Measurements from ENCODE around the gene GTF2F1. TPM values are rescaled to one million over a fixed set of nuclear protein-coding genes. Genes with fewer than 3 reads are reported as not detected.

GTF2F1 gene
- total and polyA plus RNA-seq, 9 of the 15 experiments (the other 6 are each of a cell fraction or from before 2014, with no cell fraction given): 4.7 to 75.4 (median 68.4) TPM

DNA sequence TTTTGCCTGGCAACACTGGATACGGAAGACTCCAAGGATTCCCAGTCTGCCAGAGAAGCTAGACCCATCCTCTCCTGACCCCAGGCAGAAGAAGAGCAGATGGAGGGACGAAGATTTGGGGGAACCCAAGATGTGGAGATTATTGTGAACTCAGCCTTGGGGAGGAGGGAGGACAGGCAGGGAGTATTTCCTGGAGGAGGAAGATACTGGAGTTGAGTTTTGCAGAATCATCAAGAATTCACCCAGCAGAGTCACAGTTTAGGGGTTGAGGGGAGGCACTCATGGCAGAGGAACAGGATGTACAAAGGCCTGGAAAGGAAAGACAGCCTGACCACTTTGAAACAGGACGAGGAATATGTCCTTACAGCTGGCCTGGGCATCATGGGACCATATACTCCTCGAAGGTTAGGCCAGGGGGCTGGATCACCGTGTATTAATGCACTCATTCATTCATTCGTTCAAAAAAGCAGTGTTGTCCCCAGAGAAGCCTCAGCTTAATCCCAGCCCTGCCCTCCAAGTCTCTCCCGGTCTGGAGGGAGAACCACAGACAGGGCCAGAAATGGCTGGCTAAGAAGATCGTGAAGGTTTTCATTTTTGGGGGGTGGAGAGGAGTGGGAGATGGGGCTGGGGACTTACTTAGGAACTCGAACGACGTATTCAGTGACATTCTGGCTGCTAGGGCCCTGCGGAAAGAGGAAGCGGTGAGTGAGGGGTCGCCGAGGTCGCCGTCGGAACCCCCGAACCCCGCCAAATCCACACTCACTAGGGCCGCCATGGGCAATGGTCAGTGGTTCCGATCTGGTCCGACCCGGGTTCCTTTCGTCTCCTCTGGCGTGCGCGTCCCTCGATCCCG lies 517 bp downstream of the GTF2F1 start (continued):
- TF ChIP-seq IFI16 (CRISPR knock-in tag; IDR thresholded peaks at IDR 0.05) (no peak), NUFIP1 (IDR thresholded peaks at IDR 0.05; ENCODE audit: partially characterized antibody) (no peak), ZNF24 (IDR thresholded peaks at IDR 0.05) (peak; percentile 81), ZFPM2 (CRISPR knock-in tag; IDR thresholded peaks at IDR 0.05) (no peak), POLR2B (IDR thresholded peaks at IDR 0.05; ENCODE audit: low read depth, partially characterized antibody) (no peak), NFATC3 (IDR thresholded peaks at IDR 0.05) (no peak), ARID2 (IDR thresholded peaks at IDR 0.05) (no peak), PHB (CRISPR knock-in tag; IDR thresholded peaks at IDR 0.05) (no peak), EP400 (IDR thresholded peaks at IDR 0.05) (no peak), HNRNPL (IDR thresholded peaks at IDR 0.05; ENCODE audit: low read depth, low read length) (no peak), CBFA2T2 (conservative IDR thresholded peaks at IDR 0.05) (no peak), NFE2 (IDR thresholded peaks at IDR 0.05; ENCODE audit: low read depth) (peak; percentile 12; the same call in 1 of the 2 replicates), MIER1 (IDR thresholded peaks at IDR 0.05; ENCODE audit: low read depth) (no peak), BMI1 (IDR thresholded peaks at IDR 0.05; ENCODE audit: low read length) (no peak), CCAR2 (IDR thresholded peaks at IDR 0.05; ENCODE audit: low read depth, low read length) (no peak)
- TF ChIP-seq, protein P1, sequence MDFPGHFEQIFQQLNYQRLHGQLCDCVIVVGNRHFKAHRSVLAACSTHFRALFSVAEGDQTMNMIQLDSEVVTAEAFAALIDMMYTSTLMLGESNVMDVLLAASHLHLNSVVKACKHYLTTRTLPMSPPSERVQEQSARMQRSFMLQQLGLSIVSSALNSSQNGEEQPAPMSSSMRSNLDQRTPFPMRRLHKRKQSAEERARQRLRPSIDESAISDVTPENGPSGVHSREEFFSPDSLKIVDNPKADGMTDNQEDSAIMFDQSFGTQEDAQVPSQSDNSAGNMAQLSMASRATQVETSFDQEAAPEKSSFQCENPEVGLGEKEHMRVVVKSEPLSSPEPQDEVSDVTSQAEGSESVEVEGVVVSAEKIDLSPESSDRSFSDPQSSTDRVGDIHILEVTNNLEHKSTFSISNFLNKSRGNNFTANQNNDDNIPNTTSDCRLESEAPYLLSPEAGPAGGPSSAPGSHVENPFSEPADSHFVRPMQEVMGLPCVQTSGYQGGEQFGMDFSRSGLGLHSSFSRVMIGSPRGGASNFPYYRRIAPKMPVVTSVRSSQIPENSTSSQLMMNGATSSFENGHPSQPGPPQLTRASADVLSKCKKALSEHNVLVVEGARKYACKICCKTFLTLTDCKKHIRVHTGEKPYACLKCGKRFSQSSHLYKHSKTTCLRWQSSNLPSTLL (IDR thresholded peaks at IDR 0.05): no peak
- TF ChIP-seq, protein P2, sequence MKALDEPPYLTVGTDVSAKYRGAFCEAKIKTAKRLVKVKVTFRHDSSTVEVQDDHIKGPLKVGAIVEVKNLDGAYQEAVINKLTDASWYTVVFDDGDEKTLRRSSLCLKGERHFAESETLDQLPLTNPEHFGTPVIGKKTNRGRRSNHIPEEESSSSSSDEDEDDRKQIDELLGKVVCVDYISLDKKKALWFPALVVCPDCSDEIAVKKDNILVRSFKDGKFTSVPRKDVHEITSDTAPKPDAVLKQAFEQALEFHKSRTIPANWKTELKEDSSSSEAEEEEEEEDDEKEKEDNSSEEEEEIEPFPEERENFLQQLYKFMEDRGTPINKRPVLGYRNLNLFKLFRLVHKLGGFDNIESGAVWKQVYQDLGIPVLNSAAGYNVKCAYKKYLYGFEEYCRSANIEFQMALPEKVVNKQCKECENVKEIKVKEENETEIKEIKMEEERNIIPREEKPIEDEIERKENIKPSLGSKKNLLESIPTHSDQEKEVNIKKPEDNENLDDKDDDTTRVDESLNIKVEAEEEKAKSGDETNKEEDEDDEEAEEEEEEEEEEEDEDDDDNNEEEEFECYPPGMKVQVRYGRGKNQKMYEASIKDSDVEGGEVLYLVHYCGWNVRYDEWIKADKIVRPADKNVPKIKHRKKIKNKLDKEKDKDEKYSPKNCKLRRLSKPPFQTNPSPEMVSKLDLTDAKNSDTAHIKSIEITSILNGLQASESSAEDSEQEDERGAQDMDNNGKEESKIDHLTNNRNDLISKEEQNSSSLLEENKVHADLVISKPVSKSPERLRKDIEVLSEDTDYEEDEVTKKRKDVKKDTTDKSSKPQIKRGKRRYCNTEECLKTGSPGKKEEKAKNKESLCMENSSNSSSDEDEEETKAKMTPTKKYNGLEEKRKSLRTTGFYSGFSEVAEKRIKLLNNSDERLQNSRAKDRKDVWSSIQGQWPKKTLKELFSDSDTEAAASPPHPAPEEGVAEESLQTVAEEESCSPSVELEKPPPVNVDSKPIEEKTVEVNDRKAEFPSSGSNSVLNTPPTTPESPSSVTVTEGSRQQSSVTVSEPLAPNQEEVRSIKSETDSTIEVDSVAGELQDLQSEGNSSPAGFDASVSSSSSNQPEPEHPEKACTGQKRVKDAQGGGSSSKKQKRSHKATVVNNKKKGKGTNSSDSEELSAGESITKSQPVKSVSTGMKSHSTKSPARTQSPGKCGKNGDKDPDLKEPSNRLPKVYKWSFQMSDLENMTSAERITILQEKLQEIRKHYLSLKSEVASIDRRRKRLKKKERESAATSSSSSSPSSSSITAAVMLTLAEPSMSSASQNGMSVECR (CRISPR knock-in tag; IDR thresholded peaks at IDR 0.05): no peak
- TF ChIP-seq, protein P3, sequence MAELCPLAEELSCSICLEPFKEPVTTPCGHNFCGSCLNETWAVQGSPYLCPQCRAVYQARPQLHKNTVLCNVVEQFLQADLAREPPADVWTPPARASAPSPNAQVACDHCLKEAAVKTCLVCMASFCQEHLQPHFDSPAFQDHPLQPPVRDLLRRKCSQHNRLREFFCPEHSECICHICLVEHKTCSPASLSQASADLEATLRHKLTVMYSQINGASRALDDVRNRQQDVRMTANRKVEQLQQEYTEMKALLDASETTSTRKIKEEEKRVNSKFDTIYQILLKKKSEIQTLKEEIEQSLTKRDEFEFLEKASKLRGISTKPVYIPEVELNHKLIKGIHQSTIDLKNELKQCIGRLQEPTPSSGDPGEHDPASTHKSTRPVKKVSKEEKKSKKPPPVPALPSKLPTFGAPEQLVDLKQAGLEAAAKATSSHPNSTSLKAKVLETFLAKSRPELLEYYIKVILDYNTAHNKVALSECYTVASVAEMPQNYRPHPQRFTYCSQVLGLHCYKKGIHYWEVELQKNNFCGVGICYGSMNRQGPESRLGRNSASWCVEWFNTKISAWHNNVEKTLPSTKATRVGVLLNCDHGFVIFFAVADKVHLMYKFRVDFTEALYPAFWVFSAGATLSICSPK (IDR thresholded peaks at IDR 0.05; ENCODE audit: borderline replicate concordance): no peak

Measured in K562 (cell line).